ENCODE data around the gene ANK3. TPM values are rescaled to one million over a fixed set of nuclear protein-coding genes. Genes with fewer than 3 reads are reported as not detected.

Gene ANK3
- total RNA-seq, 2 donors from 2014 or later, result 41.0 to 113 TPM

DNA sequence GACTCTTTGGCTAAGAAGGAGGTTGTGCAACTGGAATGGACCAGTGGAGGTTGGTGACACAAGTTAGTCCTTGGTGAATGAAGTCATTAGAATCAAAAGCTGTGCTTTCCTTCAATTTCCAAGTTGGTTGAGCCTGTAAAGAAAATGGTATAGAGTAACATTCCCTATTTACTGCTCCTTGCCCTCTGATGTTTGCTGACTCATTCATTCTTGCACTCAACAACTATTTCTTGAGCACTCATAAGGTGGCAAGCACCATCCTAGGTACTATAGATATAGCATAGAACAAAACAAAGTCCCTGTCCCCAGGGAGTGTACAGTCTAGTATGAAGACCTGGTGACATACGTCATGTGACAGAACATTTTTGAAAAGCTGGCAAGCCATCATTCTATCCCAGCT lies 364.4 kb downstream of the ANK3 start:
- Histone ChIP-seq H3K4me1 (peaks cover 9% of the 10 kb centered on the region), H3K27ac (no peak overlapping the region), H3K9me3 (no peaks in the 10 kb centered on the region), H3K27me3 (no peaks in the 10 kb centered on the region), H3K4me3 (no peak overlapping the region), H3K36me3 (replicated peaks in 1 of 2; ENCODE audit: insufficient read depth in 1 of 2, low read depth in 2 of 2) (no peaks in the 10 kb centered on the region)
- no peak for DNase-seq
- 91 to 96% methylated on average over 1 of the region's 1 CpG for WGBS, 2 donors
- TF ChIP-seq, protein P1, sequence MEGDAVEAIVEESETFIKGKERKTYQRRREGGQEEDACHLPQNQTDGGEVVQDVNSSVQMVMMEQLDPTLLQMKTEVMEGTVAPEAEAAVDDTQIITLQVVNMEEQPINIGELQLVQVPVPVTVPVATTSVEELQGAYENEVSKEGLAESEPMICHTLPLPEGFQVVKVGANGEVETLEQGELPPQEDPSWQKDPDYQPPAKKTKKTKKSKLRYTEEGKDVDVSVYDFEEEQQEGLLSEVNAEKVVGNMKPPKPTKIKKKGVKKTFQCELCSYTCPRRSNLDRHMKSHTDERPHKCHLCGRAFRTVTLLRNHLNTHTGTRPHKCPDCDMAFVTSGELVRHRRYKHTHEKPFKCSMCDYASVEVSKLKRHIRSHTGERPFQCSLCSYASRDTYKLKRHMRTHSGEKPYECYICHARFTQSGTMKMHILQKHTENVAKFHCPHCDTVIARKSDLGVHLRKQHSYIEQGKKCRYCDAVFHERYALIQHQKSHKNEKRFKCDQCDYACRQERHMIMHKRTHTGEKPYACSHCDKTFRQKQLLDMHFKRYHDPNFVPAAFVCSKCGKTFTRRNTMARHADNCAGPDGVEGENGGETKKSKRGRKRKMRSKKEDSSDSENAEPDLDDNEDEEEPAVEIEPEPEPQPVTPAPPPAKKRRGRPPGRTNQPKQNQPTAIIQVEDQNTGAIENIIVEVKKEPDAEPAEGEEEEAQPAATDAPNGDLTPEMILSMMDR (IDR thresholded peaks at IDR 0.05), result no peak
- no peak for TF ChIP-seq POLR2A (IDR thresholded peaks at IDR 0.05)
- intact Hi-C loops (cut with DNase I), result no loop called here
- ATAC-seq, result no peak

DNA sequence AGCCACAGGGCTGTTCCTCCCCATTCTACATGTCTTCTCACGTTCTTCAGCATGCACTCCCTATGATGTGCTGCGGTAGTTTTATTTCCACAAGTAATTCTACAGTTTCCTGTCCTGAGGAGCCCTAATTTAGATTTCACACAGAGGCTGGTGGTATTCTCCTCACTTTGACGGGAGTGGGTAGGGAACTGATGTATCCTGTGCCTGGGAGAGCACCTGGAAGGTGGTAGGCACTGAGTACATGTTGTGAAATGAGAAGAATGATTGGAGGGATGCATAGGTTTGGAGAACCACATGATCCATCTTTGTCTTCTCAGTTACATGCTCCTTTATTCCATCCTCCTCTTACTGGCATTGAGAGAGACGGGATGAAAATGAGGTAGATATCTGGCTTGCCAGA lies 365.2 kb downstream of the ANK3 start:
- Histone ChIP-seq H3K36me3 (replicated peaks in 1 of 2; ENCODE audit: insufficient read depth in 1 of 2, low read depth in 2 of 2) (no peaks in the 10 kb centered on the region), H3K4me3 (no peak overlapping the region), H3K4me1 (peaks cover 9% of the 10 kb centered on the region), H3K9me3 (no peaks in the 10 kb centered on the region), H3K27ac (no peak overlapping the region), H3K27me3 (no peaks in the 10 kb centered on the region)
- TF ChIP-seq, protein P1 (IDR thresholded peaks at IDR 0.05), result no peak
- TF ChIP-seq POLR2A (IDR thresholded peaks at IDR 0.05), result no peak
- ATAC-seq (no peak), DNase-seq (no peak)
- intact Hi-C loops (cut with DNase I), result no loop called here
- 94 to 98% methylated on average over 4 of the region's 4 CpGs for WGBS, 2 donors

DNA sequence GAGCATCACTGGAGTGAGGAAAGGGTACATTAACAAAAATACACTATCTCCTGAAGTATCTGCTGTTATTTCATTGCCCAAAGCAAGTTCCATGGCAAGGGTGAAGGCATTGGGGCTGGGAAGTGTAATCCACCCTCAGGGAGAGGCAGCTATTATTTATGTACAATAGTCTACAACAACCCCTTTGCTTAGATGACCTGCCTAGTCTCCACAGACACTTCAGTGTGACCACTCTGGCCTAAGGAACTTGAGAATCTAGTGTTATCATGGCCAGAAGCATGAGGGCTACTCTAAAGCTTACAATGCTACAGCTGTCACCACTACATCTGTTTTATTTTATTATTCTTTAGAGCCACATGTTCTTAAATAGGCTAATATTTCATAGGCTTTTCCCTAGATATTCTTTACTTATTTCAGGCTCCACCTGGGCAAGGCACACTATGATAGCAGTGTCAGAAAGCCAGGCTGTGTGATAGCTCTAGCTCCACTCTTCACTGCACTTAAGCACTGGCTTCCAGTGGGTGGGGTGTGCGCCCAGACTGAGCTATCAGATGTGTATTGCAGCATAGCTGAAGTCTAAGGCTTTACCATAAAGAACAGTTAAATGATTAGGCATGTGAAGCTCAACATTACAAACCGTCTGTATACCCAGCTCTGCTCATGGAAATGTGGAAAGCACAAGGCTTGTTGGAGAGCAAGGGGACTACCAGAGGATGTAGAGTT lies 366.4 kb downstream of the ANK3 start:
- no peaks in the 10 kb centered on the region for H3K27me3 ChIP-seq
- H3K36me3 ChIP-seq (replicated peaks in 1 of 2; ENCODE audit: insufficient read depth in 1 of 2, low read depth in 2 of 2), result no peaks in the 10 kb centered on the region
- no peak for TF ChIP-seq POLR2A (IDR thresholded peaks at IDR 0.05)
- TF ChIP-seq, protein P1 (IDR thresholded peaks at IDR 0.05), result no peak
- WGBS, 2 donors, result 60 to 94% methylated on average over 2 of the region's 2 CpGs
- no peaks in the 10 kb centered on the region for H3K9me3 ChIP-seq
- no peak overlapping the region for H3K4me3 ChIP-seq
- DNase-seq (no peak), ATAC-seq (no peak)
- intact Hi-C loops (cut with DNase I), result no loop called here
- H3K27ac ChIP-seq, result no peak overlapping the region
- H3K4me1 ChIP-seq, result peaks cover 9% of the 10 kb centered on the region

DNA sequence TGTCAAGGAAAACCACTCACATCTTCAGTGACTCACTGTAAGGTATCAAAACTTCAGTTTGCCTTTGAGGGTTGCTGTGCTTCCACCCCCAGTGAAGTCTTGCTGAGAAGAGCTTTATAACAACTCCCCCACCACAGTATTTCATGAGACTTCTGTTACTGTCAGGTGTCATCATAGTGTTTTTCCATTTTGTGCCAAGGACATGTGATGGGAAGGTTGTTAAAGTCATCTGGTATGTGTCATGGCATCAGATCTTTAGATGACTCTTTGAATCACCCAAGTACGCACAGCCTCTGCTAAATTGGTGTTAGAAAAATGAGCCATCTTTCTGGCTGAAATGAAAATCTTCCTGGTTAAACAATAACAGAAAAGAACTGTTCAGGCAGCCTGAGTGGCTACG lies 368.3 kb downstream of the ANK3 start:
- ATAC-seq (no peak), DNase-seq (no peak)
- TF ChIP-seq, protein P1 (IDR thresholded peaks at IDR 0.05), result no peak
- no peaks in the 10 kb centered on the region for H3K9me3 ChIP-seq
- H3K4me3 ChIP-seq, result no peak overlapping the region
- intact Hi-C loops (cut with DNase I), result no loop called here
- H3K27me3 ChIP-seq, result no peaks in the 10 kb centered on the region
- no peaks in the 10 kb centered on the region for H3K36me3 ChIP-seq (replicated peaks in 1 of 2; ENCODE audit: insufficient read depth in 1 of 2, low read depth in 2 of 2)
- WGBS, 2 donors, result 88 to 97% methylated on average over 2 of the region's 2 CpGs
- H3K27ac ChIP-seq, result no peak overlapping the region
- H3K4me1 ChIP-seq, result peaks cover 8% of the 10 kb centered on the region

DNA sequence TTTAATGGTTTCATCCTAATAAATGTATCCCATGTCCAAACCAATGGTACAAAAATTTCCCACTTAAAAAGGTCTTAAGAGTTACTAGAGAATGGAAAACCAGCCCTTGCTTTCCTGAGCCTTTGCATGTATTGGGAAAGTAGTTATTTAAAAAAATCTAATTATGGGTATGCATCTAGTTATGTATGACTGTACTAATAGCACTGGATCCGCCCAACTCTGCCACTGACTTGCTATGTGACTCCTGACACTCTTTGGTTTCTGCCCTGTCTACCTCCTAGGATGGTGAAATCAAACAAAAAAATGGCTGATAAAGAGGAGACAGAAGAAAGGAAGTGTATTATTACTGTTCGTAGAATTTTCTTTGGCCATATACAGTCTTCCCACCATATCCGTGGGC lies 372.9 kb downstream of the ANK3 start:
- intact Hi-C loops (cut with DNase I), result no loop called here
- Histone ChIP-seq H3K36me3 (replicated peaks in 1 of 2; ENCODE audit: insufficient read depth in 1 of 2, low read depth in 2 of 2) (no peaks in the 10 kb centered on the region), H3K4me3 (no peak overlapping the region), H3K9me3 (no peaks in the 10 kb centered on the region), H3K4me1 (no peaks in the 10 kb centered on the region), H3K27ac (no peak overlapping the region), H3K27me3 (no peaks in the 10 kb centered on the region)
- no peak for ATAC-seq
- no peak for TF ChIP-seq POLR2A (IDR thresholded peaks at IDR 0.05)
- TF ChIP-seq, protein P1 (IDR thresholded peaks at IDR 0.05), result no peak
- 91 to 92% methylated on average over 3 of the region's 3 CpGs for WGBS, 2 donors
- no peak for DNase-seq
